Mucosa of rectum (tissue), 2 donors: ENCODE results near the gene TCF3.
"Not testable (repeated sequence)": the region's sequence is repeated elsewhere in the genome, so short reads cannot be mapped to it uniquely, and the experiment has no call there.

Source experiments
- H3K27ac ChIP-seq, 2 donors: one replicate each; pipeline ENCODE4 v1.7.0; 2013; ENCODE audit warnings: inconsistent platforms in 2 of 2, low read depth in 2 of 2, low read length in 2 of 2
- H3K27me3 ChIP-seq, 2 donors: one replicate each; pipeline ENCODE4 v1.7.0; 2013; ENCODE audit warnings: low read length in 2 of 2; ENCODE audit not compliant: control insufficient read depth in 2 of 2, insufficient read depth in 2 of 2
- H3K36me3 ChIP-seq, 2 donors: one replicate each; pipeline ENCODE4 v1.7.0; 2013; ENCODE audit warnings: low read length in 2 of 2; ENCODE audit not compliant: control insufficient read depth in 2 of 2, insufficient read depth in 2 of 2
- H3K4me1 ChIP-seq, 2 donors: one replicate each; pipeline ENCODE4 v1.7.0; 2013; ENCODE audit warnings: low read length in 2 of 2, mild to moderate bottlenecking in 1 of 2; ENCODE audit not compliant: control insufficient read depth in 2 of 2, insufficient read depth in 2 of 2
- H3K4me3 ChIP-seq, 2 donors: one replicate each; pipeline ENCODE4 v1.7.0; 2013; ENCODE audit warnings: low read length in 2 of 2
- H3K9ac ChIP-seq, 2 donors: one replicate each; pipeline ENCODE4 v1.7.0; 2013; ENCODE audit warnings: low read length in 2 of 2, low read depth in 1 of 2, mild to moderate bottlenecking in 1 of 2
- H3K9me3 ChIP-seq, 2 donors: one replicate each; pipeline ENCODE4 v1.7.0; 2013; ENCODE audit warnings: low read length in 2 of 2; ENCODE audit not compliant: control insufficient read depth in 2 of 2
- donor health status: healthy.
- donor health status: Normal muscosa, but diverticular disease.

The TCF3 gene

DNA sequence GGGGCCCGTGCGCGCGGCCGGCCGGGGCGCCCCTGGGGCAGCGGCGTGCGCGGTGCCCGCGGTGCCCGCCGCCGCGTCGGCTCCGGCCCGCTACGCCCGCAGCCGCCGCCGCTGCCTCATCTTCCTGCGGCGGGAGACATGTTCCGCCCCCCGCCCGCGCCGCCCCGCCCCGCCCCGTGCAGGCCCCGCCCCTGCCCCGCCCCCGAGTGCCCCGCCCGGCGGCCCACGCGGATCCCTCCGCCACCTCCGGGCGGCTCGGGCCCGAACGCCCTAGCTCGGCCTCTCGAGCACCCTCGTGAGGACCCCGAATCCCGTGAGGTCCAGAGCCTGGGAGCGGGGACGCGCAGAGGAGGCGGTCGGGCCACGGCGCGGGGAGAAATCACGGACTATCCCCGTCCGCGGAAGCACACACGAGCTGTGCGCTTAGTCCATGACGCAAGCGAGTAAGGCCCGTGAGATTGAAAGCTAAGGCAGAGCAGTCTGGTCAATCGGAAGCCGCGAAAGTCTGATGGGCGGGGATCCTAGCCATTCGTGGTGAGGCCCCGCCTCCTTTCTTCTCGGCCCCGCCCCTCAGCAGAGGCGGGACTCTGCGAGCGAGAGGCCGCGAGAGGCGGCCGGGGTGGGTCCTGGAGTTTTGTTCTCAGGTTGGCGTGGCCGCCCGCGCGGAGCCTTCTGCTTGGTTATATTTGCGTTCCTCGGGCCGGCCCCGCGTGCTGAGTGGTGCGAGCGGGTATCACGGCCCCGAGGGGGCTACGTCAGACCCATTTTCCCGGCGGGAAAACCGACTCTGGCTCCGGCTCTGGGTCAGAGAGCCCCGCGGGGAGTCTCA is at the start of gene TCF3:
TCF3 (minus strand) TSS at position 145 of the 829 bp plus-strand sequence. CDS start 2,367 bp downstream, outside the sequence.
- Histone ChIP-seq H3K4me3 (peak within 1 kb of the TSS; percentile 78 to 80), H3K9ac (peak within 1 kb of the TSS; percentile 91 to 98), H3K36me3 (peaks cover 0 to 2% of the 10 kb centered on the region in 2 donors), H3K27me3 (no peaks in the 10 kb centered on the region), H3K4me1 (peaks cover 0 to 5% of the 10 kb centered on the region in 2 donors), H3K27ac (peak within 1 kb of the TSS; percentile 98 to 99), H3K9me3 (no peaks in the 10 kb centered on the region)

DNA sequence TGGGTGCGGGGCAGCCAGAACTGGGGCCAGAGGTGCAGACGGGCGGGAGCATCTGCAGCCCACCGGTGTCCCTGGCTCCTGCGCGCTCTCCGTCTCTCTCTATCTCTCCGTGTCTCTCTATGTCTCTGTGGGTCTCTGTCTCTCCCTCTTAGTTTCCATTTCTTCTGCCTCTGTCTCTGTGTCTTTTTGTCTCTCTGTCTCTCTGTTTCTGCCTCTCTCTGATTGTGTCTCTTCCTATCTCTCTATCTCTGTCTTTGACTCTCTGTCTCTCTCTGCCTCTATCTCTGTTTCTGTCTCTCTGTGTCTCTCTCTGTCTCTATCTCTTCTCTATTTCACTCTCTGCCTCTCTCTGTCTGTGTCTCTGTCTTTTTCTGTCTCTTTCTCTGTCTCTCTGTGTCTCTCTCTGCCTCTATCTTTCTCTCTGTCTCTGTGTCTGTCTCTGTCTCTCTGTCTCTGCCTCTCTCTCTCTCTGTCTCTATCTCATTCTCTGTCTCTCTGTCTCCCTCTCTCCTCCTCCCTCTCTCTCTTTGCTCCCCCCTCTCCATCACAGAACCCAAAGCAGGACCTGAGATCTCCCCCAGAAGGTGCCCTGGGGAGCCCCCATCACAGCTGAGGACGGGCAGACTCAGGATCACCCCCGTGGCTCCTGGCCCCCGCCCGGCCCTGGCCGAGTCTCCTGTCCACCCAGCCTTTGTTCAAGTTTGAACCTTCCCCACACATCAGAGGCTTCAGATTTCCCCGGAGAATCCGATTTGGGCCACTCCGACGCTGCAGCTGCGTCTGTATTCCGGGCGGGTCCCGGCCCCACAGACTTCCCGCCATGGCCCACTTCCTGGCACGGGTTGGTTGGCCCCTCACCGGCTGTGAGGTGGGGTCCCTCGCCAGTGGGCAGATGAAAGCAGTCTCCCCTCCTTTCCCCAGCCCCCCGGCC is 48.6 kb upstream of the TCF3 start:
- Histone ChIP-seq H3K27me3 (peaks cover 4 to 8% of the 10 kb centered on the region in 2 donors), H3K36me3 (no peaks in the 10 kb centered on the region), H3K9ac (no peak overlapping the region), H3K9me3 (no peaks in the 10 kb centered on the region), H3K4me1 (no peaks in the 10 kb centered on the region), H3K27ac (no peak overlapping the region), H3K4me3 (no peak overlapping the region)

DNA sequence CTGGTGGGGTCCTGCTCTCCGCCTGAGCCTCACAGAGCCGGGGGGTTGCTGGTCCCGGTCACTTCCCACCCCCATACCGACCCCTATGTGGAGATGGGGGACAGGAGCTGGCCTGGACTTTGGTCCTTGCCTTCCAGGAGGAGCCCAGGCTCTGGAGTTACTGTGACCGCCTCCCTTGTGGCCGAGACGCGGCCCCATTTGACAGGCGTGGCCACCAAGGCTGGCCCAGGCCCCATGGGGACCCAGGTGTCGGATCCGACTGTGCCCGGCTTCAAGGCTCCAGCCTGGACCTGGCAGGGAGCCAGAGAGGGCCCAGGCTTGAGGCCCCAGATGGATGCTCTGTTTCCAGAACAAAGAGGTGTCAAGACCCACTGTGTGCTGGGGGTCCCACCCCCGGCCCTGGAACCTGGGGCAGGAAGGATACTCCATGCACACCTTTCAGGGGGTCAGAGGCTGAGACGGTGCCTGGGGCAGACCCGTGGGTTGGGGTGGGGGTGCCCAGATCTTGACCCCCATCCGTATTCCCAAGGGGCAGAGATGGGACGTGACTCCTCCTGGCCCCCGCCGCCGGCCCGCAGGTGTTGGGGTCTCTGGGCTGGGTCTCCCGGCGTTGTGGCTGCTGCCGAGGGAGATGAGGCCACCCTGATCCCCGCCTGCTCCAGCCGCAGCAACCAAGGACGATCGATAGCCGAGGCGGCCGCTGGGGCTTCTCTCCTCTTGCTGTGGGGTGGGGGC is 47.8 kb upstream of the TCF3 start:
- H3K27me3 ChIP-seq: peaks cover 4 to 8% of the 10 kb centered on the region in 2 donors
- H3K36me3 ChIP-seq: no peaks in the 10 kb centered on the region
- no peaks in the 10 kb centered on the region for H3K4me1 ChIP-seq
- no peaks in the 10 kb centered on the region for H3K9me3 ChIP-seq
- H3K27ac ChIP-seq: no peak overlapping the region
- H3K4me3 ChIP-seq: no peak overlapping the region
- no peak overlapping the region for H3K9ac ChIP-seq

DNA sequence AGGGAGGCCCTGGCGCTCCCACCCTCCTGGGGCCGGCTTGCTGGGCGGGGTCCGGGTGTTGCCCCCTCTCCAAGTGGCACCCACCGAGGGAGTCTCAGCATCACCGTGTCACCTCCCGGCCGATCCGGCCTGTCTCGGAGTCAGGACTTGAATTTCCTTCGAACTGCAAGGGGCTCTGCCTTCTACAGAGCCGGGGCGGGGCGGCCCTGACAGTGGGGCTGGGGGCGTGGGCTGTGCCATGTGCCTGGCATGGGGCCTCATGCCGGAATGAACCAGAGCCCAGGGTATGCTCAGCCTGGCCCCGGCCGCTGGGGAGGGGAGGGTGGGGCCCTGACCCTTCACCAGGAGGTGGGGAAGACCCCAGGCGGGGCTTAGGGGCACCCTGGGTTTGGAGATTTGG is 47.0 kb upstream of the TCF3 start:
- H3K9me3 ChIP-seq: no peaks in the 10 kb centered on the region
- H3K4me3 ChIP-seq: no peak overlapping the region
- no peak overlapping the region for H3K9ac ChIP-seq
- no peaks in the 10 kb centered on the region for H3K36me3 ChIP-seq
- peaks cover 4 to 8% of the 10 kb centered on the region in 2 donors for H3K27me3 ChIP-seq
- no peak overlapping the region for H3K27ac ChIP-seq
- no peaks in the 10 kb centered on the region for H3K4me1 ChIP-seq

DNA sequence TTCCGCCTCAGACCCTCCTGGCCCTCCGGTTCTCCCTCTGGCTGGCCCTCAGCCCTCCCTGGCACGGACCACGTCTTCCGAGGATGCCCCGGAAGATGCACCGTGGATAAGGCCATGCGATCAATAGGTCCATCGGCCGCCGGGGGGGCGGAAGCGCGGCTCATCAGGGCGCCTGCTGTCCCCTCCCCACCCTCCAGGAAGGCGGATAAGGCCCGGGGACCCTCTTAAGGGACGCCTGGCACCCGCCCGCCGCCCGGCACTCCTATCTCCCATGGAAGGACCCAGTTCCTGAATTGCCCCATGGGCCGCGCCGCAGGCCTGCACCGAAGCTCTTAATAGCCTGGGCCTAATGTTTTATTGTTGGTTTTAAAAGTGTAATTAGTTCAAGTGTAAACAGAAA is 46.2 kb upstream of the TCF3 start:
- Histone ChIP-seq H3K9ac (no peak overlapping the region), H3K27ac (no peak overlapping the region), H3K27me3 (peaks cover 4 to 8% of the 10 kb centered on the region in 2 donors), H3K4me3 (no peak overlapping the region), H3K4me1 (no peaks in the 10 kb centered on the region), H3K36me3 (no peaks in the 10 kb centered on the region), H3K9me3 (no peaks in the 10 kb centered on the region)

DNA sequence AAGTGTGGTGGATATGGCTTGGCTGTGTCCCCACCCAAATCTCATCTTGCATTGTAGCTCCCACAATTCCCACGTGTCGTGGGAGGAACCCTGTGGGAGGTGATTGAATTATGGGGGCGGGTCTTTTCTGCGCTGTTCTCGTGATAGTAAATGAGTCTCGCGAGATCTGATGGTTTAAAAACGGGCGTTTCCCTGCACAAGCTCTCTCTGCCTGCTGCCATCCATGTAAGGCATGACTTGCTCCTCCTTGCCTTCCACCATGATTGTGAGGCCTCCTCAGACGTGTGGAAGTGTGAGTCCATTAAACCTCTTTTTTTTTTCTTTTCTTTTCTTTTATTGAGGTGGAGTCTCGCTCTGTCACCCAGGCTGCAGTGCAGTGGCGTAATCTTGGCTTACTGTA is 43.1 kb upstream of the TCF3 start:
- peaks cover 9 to 18% of the 10 kb centered on the region in 2 donors for H3K27me3 ChIP-seq
- not testable (repeated sequence) for H3K9me3 ChIP-seq, H3K4me1 ChIP-seq, H3K27ac ChIP-seq, H3K36me3 ChIP-seq, H3K9ac ChIP-seq, H3K4me3 ChIP-seq

DNA sequence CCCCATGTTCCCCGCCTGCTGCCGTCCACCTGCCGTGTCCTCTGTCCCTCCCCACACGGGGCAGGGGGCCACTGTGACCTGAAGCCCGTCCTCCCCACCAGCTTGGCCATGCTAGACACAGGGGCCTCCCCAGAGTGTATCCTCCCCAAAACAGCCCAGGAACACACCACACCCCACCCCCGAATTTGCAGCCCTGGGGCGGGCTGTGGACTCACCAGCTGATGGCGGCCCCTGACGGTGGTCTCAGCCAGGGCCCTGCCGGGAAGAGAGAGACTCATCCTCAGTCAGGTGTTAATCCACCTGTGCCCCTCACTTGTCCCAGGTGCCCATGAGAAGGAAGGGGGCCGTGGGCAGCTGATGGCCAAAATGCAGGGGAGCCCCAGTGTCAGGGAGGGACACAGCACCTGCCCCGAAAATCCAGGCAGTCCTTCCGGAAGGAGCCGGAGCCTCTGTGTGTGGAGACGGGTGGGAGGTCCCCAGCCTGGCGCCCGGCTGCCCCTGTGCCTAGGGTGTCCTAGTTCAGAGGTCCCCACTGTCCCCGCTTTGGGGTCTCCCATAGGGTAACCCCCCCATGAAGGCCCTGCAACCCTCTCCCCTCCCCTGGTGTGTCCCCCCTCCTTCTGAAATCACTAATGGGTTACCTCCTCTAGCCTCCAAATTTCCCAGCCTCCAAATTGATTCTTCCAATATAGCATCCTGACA is 39.3 kb upstream of the TCF3 start:
- Histone ChIP-seq H3K9me3 (no peaks in the 10 kb centered on the region), H3K27me3 (peaks cover 15% of the 10 kb centered on the region in 2 donors), H3K9ac (no peak overlapping the region)

DNA sequence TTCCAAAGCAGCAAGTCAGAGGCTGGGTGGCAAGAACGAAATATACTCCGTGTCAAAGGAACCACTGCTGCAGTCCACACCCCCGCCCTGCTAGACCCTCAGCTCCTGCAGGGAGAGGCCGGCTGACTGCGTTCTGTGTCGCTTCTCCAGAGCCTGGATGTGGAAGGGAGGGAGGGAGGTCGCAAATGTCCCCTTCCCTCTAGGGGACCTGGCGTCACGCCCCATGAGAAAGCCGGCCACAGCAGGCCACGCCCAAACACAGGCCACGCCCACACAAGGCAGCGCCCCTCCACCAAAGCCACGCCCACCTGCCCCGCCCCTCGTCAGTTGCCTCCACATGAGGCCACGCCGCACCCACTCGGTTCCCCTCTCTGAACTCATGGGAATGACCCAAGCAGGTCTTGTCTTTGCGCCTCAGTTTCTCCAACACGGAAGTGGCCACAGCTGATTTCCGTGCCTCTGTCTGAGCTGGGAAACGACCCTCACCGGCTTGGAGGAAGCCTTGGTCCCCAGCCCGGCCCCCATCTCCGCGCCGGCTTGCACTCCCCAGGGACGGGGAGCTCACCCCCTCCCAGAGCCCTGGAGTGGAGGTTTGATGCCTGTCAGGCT is 38.4 kb upstream of the TCF3 start:
- H3K27me3 ChIP-seq: peaks cover 15% of the 10 kb centered on the region in 2 donors
- no peak overlapping the region for H3K9ac ChIP-seq
- H3K36me3 ChIP-seq: no peaks in the 10 kb centered on the region
- H3K9me3 ChIP-seq: no peaks in the 10 kb centered on the region
- no peak overlapping the region for H3K4me3 ChIP-seq
- no peak overlapping the region for H3K27ac ChIP-seq
- H3K4me1 ChIP-seq: no peaks in the 10 kb centered on the region

More for the DNA sequence above, 39.3 kb upstream of the TCF3 start:
- Histone ChIP-seq H3K27ac (no peak overlapping the region), H3K4me1 (no peaks in the 10 kb centered on the region), H3K4me3 (no peak overlapping the region), H3K36me3 (no peaks in the 10 kb centered on the region)

DNA sequence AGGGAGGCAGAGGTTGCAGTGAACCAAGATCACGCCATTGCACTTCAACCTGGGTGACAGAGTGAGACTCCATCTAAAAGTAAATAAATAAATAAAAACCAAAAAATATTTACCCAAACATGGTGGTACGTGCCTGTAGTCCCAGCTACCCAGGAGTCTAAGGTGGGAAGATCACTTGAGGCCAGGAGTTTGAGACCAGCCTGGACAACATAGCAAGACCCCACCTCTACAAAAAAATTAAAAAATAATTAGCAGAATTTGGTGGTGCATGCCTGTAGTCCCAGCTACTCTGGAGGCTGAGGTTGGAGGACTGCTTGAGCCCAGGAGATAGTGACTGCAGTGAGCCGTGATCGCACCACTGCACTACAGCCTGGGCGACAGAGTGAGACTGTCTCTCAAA is 33.4 kb upstream of the TCF3 start:
- H3K4me3 ChIP-seq, H3K9me3 ChIP-seq, H3K9ac ChIP-seq, H3K27ac ChIP-seq, H3K36me3 ChIP-seq, H3K4me1 ChIP-seq: not testable (repeated sequence)
- H3K27me3 ChIP-seq: peaks cover 6 to 10% of the 10 kb centered on the region in 2 donors
